ENCODE measurements around the gene UBAC1.
A peak's percentile ranks its signal among the peaks of the same experiment; 100 is the strongest.

UBAC1 gene

GRCh38 chr9:135883410-135884089 lies 77.6 kb downstream of the UBAC1 start:
- DNase-seq (ENCODE audit: low spot score), result peak; percentile 25
